ENCODE measurements around the gene POLDIP2. TPM values are rescaled to one million over a fixed set of nuclear protein-coding genes. Genes with fewer than 3 reads are reported as not detected.

The POLDIP2 gene
- polyA plus RNA-seq, 1 of the 3 experiments (the other 2 are of a cell fraction) = 98.1 TPM

DNA sequence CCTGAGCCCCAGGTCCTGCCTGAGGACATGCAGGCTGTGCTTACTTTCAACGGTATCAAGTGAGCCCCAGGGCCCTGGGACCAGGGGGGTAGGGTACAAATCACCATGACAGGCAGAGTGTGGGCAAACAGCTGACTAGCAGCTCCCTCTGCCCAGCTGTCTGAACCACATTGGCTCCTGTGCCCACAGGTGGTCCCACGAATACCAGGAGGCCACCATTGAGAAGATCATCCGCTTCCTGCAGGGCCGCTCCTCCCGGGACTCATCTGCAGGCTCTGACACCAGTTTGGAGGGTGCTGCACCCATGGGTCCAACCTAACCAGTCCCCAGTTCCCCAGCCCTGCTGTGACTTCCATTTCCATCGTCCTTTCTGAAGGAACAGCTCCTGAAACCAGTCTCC lies 38.6 kb upstream of the POLDIP2 start:
- H3K4me2 ChIP-seq = no peak overlapping the region
- no peaks in the 10 kb centered on the region for H3K9me3 ChIP-seq
- no peaks in the 10 kb centered on the region for H3K4me1 ChIP-seq (ENCODE audit: control insufficient read depth in 1 of 2, insufficient read depth in 2 of 2, low read depth in 1 of 2, low read length in 1 of 2)
- CTCF ChIA-PET = interaction anchor here (1.4 to 1.8 kb wide), 2 partner anchors 10 to 21 kb away, joined by 5 to 6 read pairs; partner anchors contain the start of gene SLC46A1
- 93% methylated on average over 3 of the region's 6 CpGs for WGBS (ENCODE audit: low lambda C conversion rate)
- no peaks in the 10 kb centered on the region for H3K79me2 ChIP-seq (ENCODE audit: insufficient read depth)
- TF ChIP-seq CHD2 (IDR thresholded peaks at IDR 0.05; ENCODE audit: low read length, partially characterized antibody) = no peak
- no peak for TF ChIP-seq TCF12 (IDR thresholded peaks at IDR 0.05)
- no peak for TF ChIP-seq MEF2A (IDR thresholded peaks at IDR 0.05; ENCODE audit: borderline replicate concordance, low read depth)
- TF ChIP-seq YY1 (IDR thresholded peaks at IDR 0.05; ENCODE audit: low read depth) = no peak
- no peak for TF ChIP-seq POLR2AphosphoS5 (IDR thresholded peaks at IDR 0.05; ENCODE audit: low read depth, low read length)
- no peak for TF ChIP-seq FOSL2 (IDR thresholded peaks at IDR 0.05; ENCODE audit: borderline replicate concordance, low read depth)
- no peak for TF ChIP-seq NRF1 (IDR thresholded peaks at IDR 0.05; ENCODE audit: low read depth, low read length)
- TF ChIP-seq NFIC (IDR thresholded peaks at IDR 0.05; ENCODE audit: borderline replicate concordance) = no peak
- TF ChIP-seq TEAD4 (IDR thresholded peaks at IDR 0.05; ENCODE audit: borderline replicate concordance, insufficient read depth) = no peak
- no peak for TF ChIP-seq RCOR1 (IDR thresholded peaks at IDR 0.05; ENCODE audit: low read length)
- no peak for TF ChIP-seq SIN3A (IDR thresholded peaks at IDR 0.05; ENCODE audit: borderline replicate concordance, low read depth, low read length)
- TF ChIP-seq EP300 (IDR thresholded peaks at IDR 0.05; ENCODE audit: borderline replicate concordance in 1 of 2, low read depth in 1 of 2, low read length in 1 of 2) = no peak
- TF ChIP-seq EZH2phosphoT487 (IDR thresholded peaks at IDR 0.05; ENCODE audit: borderline replicate concordance, low read depth) = no peak
- no peak overlapping the region; a peak in 1 of 4 replicates for H3K27ac ChIP-seq (ENCODE audit: low read depth in 2 of 2, low read length in 1 of 2)
- no peak for DNase-seq
- POLR2A ChIA-PET = interaction anchor here (1.9 kb wide), 1 partner anchor 9 kb away, joined by 6 read pairs; no protein-coding TSS in a partner anchor
- H3K9me2 ChIP-seq = no peaks in the 10 kb centered on the region
- H4K20me1 ChIP-seq (ENCODE audit: insufficient read depth) = no peaks in the 10 kb centered on the region
- H3K9ac ChIP-seq = no peak overlapping the region
- H3K27me3 ChIP-seq (ENCODE audit: insufficient read depth) = no peaks in the 10 kb centered on the region
- peaks cover 6 to 66% of the 10 kb centered on the region in 2 experiments for H3K36me3 ChIP-seq (replicated peaks in 1 of 2; ENCODE audit: control insufficient read depth in 1 of 2, insufficient read depth in 2 of 2, low read length in 1 of 2)
- H2AFZ ChIP-seq (ENCODE audit: low read depth) = no peak overlapping the region
- H3K4me3 ChIP-seq (ENCODE audit: low read depth in 2 of 2, low read length in 1 of 2) = no peak overlapping the region
- H3F3A ChIP-seq (replicated peaks; ENCODE audit: insufficient read depth) = peaks cover 4% of the 10 kb centered on the region

DNA sequence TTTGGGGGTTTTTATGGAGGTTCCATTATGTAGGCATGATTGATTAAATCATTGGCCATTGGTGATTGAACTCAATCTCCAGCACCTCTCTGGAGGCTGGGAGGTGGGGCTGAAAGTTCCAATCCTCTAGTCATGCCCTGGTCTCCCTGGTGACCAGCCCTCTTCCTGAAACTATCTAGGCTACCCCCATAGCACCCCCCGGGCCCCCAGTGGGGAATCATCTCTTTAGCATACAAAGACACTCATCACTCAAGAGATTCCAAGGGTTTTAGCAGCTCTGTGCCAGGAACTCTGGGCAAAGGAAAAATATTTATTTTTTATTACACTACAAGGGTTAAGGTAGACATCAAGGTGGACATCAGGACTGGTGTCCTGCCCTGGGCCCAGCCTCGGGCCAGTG lies 38.1 kb upstream of the POLDIP2 start:
- Histone ChIP-seq H3K36me3 (replicated peaks in 1 of 2; ENCODE audit: control insufficient read depth in 1 of 2, insufficient read depth in 2 of 2, low read length in 1 of 2) (peaks cover 9 to 66% of the 10 kb centered on the region in 2 experiments), H3K27ac (ENCODE audit: low read depth in 2 of 2, low read length in 1 of 2) (no peak overlapping the region), H3F3A (replicated peaks; ENCODE audit: insufficient read depth) (peaks cover 4% of the 10 kb centered on the region), H4K20me1 (ENCODE audit: insufficient read depth) (no peaks in the 10 kb centered on the region), H3K9me2 (no peaks in the 10 kb centered on the region), H3K27me3 (ENCODE audit: insufficient read depth) (no peaks in the 10 kb centered on the region), H3K79me2 (ENCODE audit: insufficient read depth) (no peaks in the 10 kb centered on the region), H3K4me1 (ENCODE audit: control insufficient read depth in 1 of 2, insufficient read depth in 2 of 2, low read depth in 1 of 2, low read length in 1 of 2) (no peaks in the 10 kb centered on the region), H3K4me2 (no peak overlapping the region), H3K9me3 (no peaks in the 10 kb centered on the region), H3K9ac (no peak overlapping the region), H2AFZ (ENCODE audit: low read depth) (no peak overlapping the region), H3K4me3 (ENCODE audit: low read depth in 2 of 2, low read length in 1 of 2) (no peak overlapping the region)
- TF ChIP-seq POLR2AphosphoS5 (IDR thresholded peaks at IDR 0.05; ENCODE audit: low read depth, low read length) (no peak), GATA2 (CRISPR knock-in tag; IDR thresholded peaks at IDR 0.05) (no peak), TEAD4 (IDR thresholded peaks at IDR 0.05; ENCODE audit: borderline replicate concordance, insufficient read depth) (no peak), MEF2A (IDR thresholded peaks at IDR 0.05; ENCODE audit: borderline replicate concordance, low read depth) (no peak), SMC3 (IDR thresholded peaks at IDR 0.05; ENCODE audit: low read depth, low read length) (no peak), RAD21 (IDR thresholded peaks at IDR 0.05; ENCODE audit: low read length) (no peak)
- POLR2A ChIA-PET = interaction anchor here (1.9 kb wide), 1 partner anchor 10 kb away, joined by 6 read pairs; no protein-coding TSS in a partner anchor
- WGBS (ENCODE audit: low lambda C conversion rate) = 32% methylated on average over 2 of the region's 2 CpGs
- CTCF ChIA-PET = interaction anchor here (1.1 to 1.4 kb wide), 2 partner anchors 15 to 21 kb away, joined by 3 to 5 read pairs; no protein-coding TSS in a partner anchor
- no peak for DNase-seq

All from SK-N-SH (cell line).